WI38 (cell line): ENCODE measurements around the gene PRICKLE2.

ENCODE experiments used
- H3K4me3 ChIP-seq: 2 replicates; pipeline ENCODE4 v1.5.1; 2011; ENCODE audit warnings: low read depth, mild to moderate bottlenecking, control low read depth, low read length
- CTCF ChIP-seq: IDR thresholded peaks from 2 replicates; pipeline ENCODE4 v1.5.1; 2012; ENCODE audit warnings: low read depth, mild to moderate bottlenecking, control low read depth, low read length

Gene PRICKLE2

GRCh38 chr3:64138046-64138445 lies 87.2 kb downstream of the PRICKLE2 start:
- H3K4me3 ChIP-seq: no peak overlapping the region
- TF ChIP-seq CTCF: no peak

GRCh38 chr3:64134882-64135281 lies 90.4 kb downstream of the PRICKLE2 start:
- TF ChIP-seq CTCF: no peak

GRCh38 chr3:64133987-64134386 lies 91.3 kb downstream of the PRICKLE2 start:
- H3K4me3 ChIP-seq: no peak overlapping the region
- no peak for TF ChIP-seq CTCF

More at GRCh38 chr3:64134882-64135281, 90.4 kb downstream of the PRICKLE2 start:
- no peak overlapping the region for H3K4me3 ChIP-seq

- no peak for TF ChIP-seq CTCF
- H3K4me3 ChIP-seq: no peak overlapping the region
Observed at GRCh38 chr3:64133272-64133671, 92.0 kb downstream of the PRICKLE2 start.

GRCh38 chr3:64131725-64132469 lies 93.4 kb downstream of the PRICKLE2 start:
- no peak for TF ChIP-seq CTCF
- no peak overlapping the region for H3K4me3 ChIP-seq

- TF ChIP-seq CTCF: no peak
Observed at GRCh38 chr3:64130436-64130835, 94.8 kb downstream of the PRICKLE2 start.

GRCh38 chr3:64129581-64129980 lies 95.7 kb downstream of the PRICKLE2 start:
- TF ChIP-seq CTCF: no peak
- H3K4me3 ChIP-seq: no peak overlapping the region

More at GRCh38 chr3:64130436-64130835, 94.8 kb downstream of the PRICKLE2 start:
- H3K4me3 ChIP-seq: no peak overlapping the region
